GM23248 (cell line): Measurements from ENCODE around the gene ZNF330. TPM values are rescaled to one million over a fixed set of nuclear protein-coding genes. Genes with fewer than 3 reads are reported as not detected.

Source experiments
- DNase-seq: peaks from one replicate; pipeline ENCODE4 v3.0.0-alpha.2; 2015
- H2AFZ ChIP-seq: fragments of 200-600 bp; sonication (generic); 2 replicates; pipeline ENCODE4 v1.6.1; 2016; ENCODE audit warnings: antibody characterized with exemption
- H3F3A ChIP-seq: fragments of 200-600 bp; sonication (generic); 2 replicates; pipeline ENCODE4 v1.6.1; 2016; ENCODE audit warnings: mild to moderate bottlenecking, antibody characterized with exemption, mixed run types; ENCODE audit not compliant: insufficient read depth
- H3K27ac ChIP-seq: fragments of 200-600 bp; sonication (generic); 2 replicates; pipeline ENCODE4 v1.5.1; 2016; ENCODE audit warnings: mild to moderate bottlenecking
- H3K27me3 ChIP-seq: fragments of 200-600 bp; sonication (generic); replicated peaks from 2 replicates; pipeline ENCODE4 v1.6.1; 2016; ENCODE audit warnings: mild to moderate bottlenecking; ENCODE audit not compliant: insufficient read depth
- H3K36me3 ChIP-seq: fragments of 200-600 bp; sonication (generic); 2 replicates; pipeline ENCODE4 v1.6.1; 2016; ENCODE audit warnings: low read depth, mild to moderate bottlenecking
- H3K4me1 ChIP-seq: fragments of 200-600 bp; sonication (generic); 2 replicates; pipeline ENCODE4 v1.6.1; 2016; ENCODE audit warnings: mild to moderate bottlenecking; ENCODE audit not compliant: insufficient read depth
- H3K4me2 ChIP-seq: fragments of 200-600 bp; sonication (generic); one replicate; pipeline ENCODE4 v1.6.1; 2016; ENCODE audit warnings: mild to moderate bottlenecking; ENCODE audit not compliant: unreplicated experiment
- H3K4me3 ChIP-seq: fragments of 200-600 bp; sonication (generic); 2 replicates; pipeline ENCODE4 v1.5.1; 2016; ENCODE audit warnings: mild to moderate bottlenecking
- H3K79me2 ChIP-seq: fragments of 200-600 bp; sonication (generic); 2 replicates; pipeline ENCODE4 v1.6.1; 2016; ENCODE audit warnings: mild to moderate bottlenecking; ENCODE audit not compliant: insufficient read depth
- H3K9ac ChIP-seq: fragments of 200-600 bp; sonication (generic); 2 replicates; pipeline ENCODE4 v1.6.1; 2016; ENCODE audit warnings: mild to moderate bottlenecking
- H3K9me2 ChIP-seq: fragments of 200-600 bp; sonication (generic); 2 replicates; pipeline ENCODE4 v1.6.1; 2016; ENCODE audit warnings: mixed run types, mild to moderate bottlenecking, moderate library complexity; ENCODE audit not compliant: insufficient read depth
- H3K9me3 ChIP-seq: fragments of 200-600 bp; sonication (generic); one replicate; pipeline ENCODE4 v1.6.1; 2017; ENCODE audit warnings: low read depth
- H4K20me1 ChIP-seq: fragments of 200-600 bp; sonication (generic); 2 replicates; pipeline ENCODE4 v1.6.0; 2016; ENCODE audit not compliant: insufficient read depth
- EZH2 ChIP-seq: fragments of 200-600 bp; sonication (generic); IDR thresholded peaks from 2 replicates; pipeline ENCODE4 v1.6.1; 2018; ENCODE audit warnings: antibody characterized with exemption, mild to moderate bottlenecking; ENCODE audit not compliant: insufficient read depth, poor library complexity, severe bottlenecking
- EZH2phosphoT487 ChIP-seq: fragments of 200-600 bp; sonication (generic); IDR thresholded peaks from 2 replicates; pipeline ENCODE4 v1.6.1; 2018; ENCODE audit warnings: antibody characterized with exemption, moderate library complexity, mild to moderate bottlenecking, low read depth; ENCODE audit not compliant: insufficient read depth
- WGBS, 2 experiments: methylation state at CpG; one replicate each; pipeline ENCODE4 v1.1.6; 2015 to 2017; ENCODE audit warnings: low lambda C conversion rate in 2 of 2, low coverage in 1 of 2; ENCODE audit errors: missing lambda C conversion rate in 2 of 2; 5-methylcytosine and 5-hydroxymethylcytosine counted together
- in situ Hi-C: fragments of 300-500 bp; cut with MboI; formaldehyde crosslinking; loops from 2 replicates; pipeline ENCODE4 v1.15.0; 2020
- polyA plus RNA-seq: library from polyadenylated mRNA; unstranded; fragments of >200 nt; fragmentation: Nextera tagmentation; extraction: Ambion mirVana; gene quantifications from 2 replicates; pipeline ENCODE4 v1.2.1, GENCODE V29; 2016
- total RNA-seq: library from RNA; depleted of rRNA; stranded (reverse); fragments of >200 nt; shearing (Covaris generic); gene quantifications from 2 replicates; pipeline ENCODE4 v1.2.3, GENCODE V29; 2014

ZNF330 gene
- total and polyA plus RNA-seq, 2 experiments from 2014 or later, result 28.9 to 36.1 TPM

DNA sequence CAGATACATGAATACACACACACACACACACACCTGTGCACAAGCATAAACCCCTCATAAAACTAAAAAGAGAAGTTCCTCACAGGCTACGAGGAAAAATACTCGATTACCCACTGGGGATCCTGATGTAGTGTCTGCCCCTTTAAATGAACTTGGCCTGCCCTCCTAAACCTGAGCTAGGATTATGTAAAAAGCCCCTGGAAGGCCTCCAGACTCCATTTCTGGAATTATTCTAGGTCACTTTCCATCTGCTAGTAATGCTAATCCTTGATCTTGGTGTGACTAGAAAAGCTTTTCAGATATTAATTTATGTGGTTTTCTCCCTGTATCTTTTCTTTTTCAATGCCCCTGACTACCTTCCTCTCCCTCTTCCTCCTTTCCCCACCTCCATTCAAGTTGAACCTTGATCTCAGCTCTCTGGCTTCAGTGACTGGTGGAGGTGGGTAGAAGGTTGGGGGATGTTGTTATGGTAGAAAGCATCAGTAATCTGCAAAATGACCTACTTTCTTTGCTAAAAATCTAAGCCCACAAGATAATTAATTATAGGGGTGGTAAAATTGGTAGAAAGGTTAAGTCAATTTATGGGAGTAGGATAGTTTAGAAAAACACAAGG, 25.5 kb upstream of the ZNF330 start:
- no peaks in the 10 kb centered on the region; the same call in 1 of the 2 replicates for H3K27me3 ChIP-seq
- no peaks in the 10 kb centered on the region for H3K79me2 ChIP-seq
- no peak overlapping the region for H3K27ac ChIP-seq
- DNase-seq, result no peak
- H3K9me3 ChIP-seq, result no peaks in the 10 kb centered on the region
- H3K9ac ChIP-seq, result no peak overlapping the region
- no peak overlapping the region for H2AFZ ChIP-seq
- WGBS, 2 experiments, result 21 to 26% methylated on average over 2 of the region's 2 CpGs
- no peak overlapping the region for H3K4me2 ChIP-seq
- TF ChIP-seq EZH2phosphoT487, result no peak
- no peak for TF ChIP-seq EZH2
- in situ Hi-C loops, result no loop called here
- H3K4me3 ChIP-seq, result no peak overlapping the region
- no peaks in the 10 kb centered on the region for H3K36me3 ChIP-seq
- H3F3A ChIP-seq, result no peaks in the 10 kb centered on the region
- no peaks in the 10 kb centered on the region for H3K4me1 ChIP-seq
- H3K9me2 ChIP-seq, result no peaks in the 10 kb centered on the region
- H4K20me1 ChIP-seq, result no peaks in the 10 kb centered on the region

DNA sequence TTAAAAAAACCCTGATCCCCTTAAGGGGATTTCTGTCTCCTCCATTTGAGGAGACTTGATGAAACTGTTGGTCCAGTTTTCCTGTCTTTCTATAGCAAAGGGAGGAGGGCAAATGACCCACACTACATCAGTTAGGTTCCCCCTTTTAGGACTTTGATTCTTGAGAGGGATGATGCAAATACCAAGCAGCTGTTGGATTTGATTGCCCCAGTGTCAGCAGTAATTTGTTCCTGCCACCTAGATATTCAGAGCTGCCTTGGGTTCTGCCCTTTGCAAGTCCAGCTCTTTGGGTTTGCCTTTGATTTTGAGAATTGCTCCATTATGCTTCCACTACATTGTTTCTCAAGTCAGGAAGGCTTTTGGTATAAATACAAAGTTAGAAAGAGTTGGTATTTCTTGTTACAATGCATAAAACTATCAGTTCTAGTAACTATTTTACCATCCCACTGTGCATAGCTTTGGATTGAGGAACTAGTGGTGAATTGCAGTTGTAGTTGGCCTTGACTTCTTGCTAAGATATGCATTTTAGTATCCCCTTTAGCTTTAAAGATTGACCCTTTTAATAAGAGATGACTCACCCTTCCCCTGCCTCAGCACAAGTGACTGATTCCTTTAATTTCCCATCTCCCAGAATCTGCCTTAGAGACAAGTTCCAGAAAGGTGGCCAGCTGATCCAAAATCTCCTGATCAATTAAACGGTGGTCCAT, 24.3 kb upstream of the ZNF330 start:
- no peak for DNase-seq
- H3K27ac ChIP-seq, result no peak overlapping the region
- H4K20me1 ChIP-seq, result no peaks in the 10 kb centered on the region
- no peaks in the 10 kb centered on the region for H3K79me2 ChIP-seq
- no peak overlapping the region for H2AFZ ChIP-seq
- H3K36me3 ChIP-seq, result no peaks in the 10 kb centered on the region
- WGBS, 2 experiments, result 4 to 31% methylated on average over 1 of the region's 1 CpG
- H3K27me3 ChIP-seq, result no peaks in the 10 kb centered on the region; the same call in 1 of the 2 replicates
- H3K4me2 ChIP-seq, result no peak overlapping the region
- H3F3A ChIP-seq, result no peaks in the 10 kb centered on the region
- in situ Hi-C loops, result no loop called here
- H3K4me3 ChIP-seq, result no peak overlapping the region
- H3K9me3 ChIP-seq, result no peaks in the 10 kb centered on the region
- H3K9me2 ChIP-seq, result no peaks in the 10 kb centered on the region
- H3K4me1 ChIP-seq, result no peaks in the 10 kb centered on the region
- no peak overlapping the region for H3K9ac ChIP-seq
- no peak for TF ChIP-seq EZH2
- TF ChIP-seq EZH2phosphoT487, result no peak

DNA sequence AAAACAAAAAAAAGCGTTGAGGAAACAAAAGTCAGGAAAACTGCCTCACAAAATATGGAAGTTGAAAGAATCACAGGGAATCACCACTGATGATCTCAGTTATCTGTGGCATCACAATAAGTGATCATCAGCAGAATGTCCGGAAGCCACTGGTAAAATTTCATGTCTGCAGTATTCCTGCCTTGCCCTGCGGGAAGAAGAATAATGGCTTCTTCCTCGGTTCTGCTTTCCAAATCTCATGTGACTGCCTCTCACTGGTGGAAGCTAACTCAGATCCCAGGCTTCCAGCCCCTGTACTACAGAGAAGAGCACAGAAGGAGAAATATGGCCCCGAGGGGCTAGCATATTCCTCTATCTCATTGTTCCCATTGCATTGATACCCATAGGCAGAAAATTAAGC, 12.7 kb upstream of the ZNF330 start:
- no peaks in the 10 kb centered on the region for H3K9me2 ChIP-seq
- in situ Hi-C loops, result no loop called here
- no peak for DNase-seq
- H3K4me2 ChIP-seq, result no peak overlapping the region
- no peak overlapping the region for H2AFZ ChIP-seq
- H3K27ac ChIP-seq, result no peak overlapping the region
- no peaks in the 10 kb centered on the region for H3F3A ChIP-seq
- H3K4me1 ChIP-seq, result no peaks in the 10 kb centered on the region
- no peak overlapping the region for H3K9ac ChIP-seq
- no peak overlapping the region for H3K4me3 ChIP-seq
- H3K36me3 ChIP-seq, result no peaks in the 10 kb centered on the region
- H3K27me3 ChIP-seq, result peaks cover 8% of the 10 kb centered on the region
- no peaks in the 10 kb centered on the region for H4K20me1 ChIP-seq
- H3K9me3 ChIP-seq, result no peaks in the 10 kb centered on the region
- TF ChIP-seq EZH2, result no peak
- TF ChIP-seq EZH2phosphoT487, result no peak
- 54 to 66% methylated on average over 5 of the region's 5 CpGs for WGBS, 2 experiments
- no peaks in the 10 kb centered on the region for H3K79me2 ChIP-seq

DNA sequence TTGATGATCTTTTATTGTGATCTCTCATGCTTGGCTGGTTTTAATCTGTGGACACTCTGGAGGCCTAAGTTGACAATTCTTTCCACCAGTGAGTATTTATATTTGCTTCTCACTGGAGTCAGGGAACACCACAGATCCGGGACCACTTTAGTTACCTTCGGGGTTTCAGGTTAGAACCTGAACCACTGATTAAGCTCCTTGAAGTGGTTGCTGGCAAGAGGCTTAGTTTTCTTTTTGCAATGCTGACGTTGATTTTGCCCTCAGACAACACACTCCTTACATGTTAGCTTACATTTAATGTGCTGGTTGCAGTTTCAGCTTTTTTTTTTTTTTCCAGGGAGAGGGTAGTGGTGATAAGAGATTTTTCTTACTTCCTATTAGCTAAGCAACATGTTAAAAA, 10.5 kb upstream of the ZNF330 start:
- no peak overlapping the region for H3K4me2 ChIP-seq
- no peaks in the 10 kb centered on the region for H3K9me2 ChIP-seq
- in situ Hi-C loops, result no loop called here
- no peak for TF ChIP-seq EZH2
- no peak for TF ChIP-seq EZH2phosphoT487
- DNase-seq, result no peak
- H4K20me1 ChIP-seq, result no peaks in the 10 kb centered on the region
- peaks cover 8% of the 10 kb centered on the region for H3K27me3 ChIP-seq
- H3K4me1 ChIP-seq, result no peaks in the 10 kb centered on the region
- no peaks in the 10 kb centered on the region for H3K36me3 ChIP-seq
- H3K79me2 ChIP-seq, result no peaks in the 10 kb centered on the region
- no peak overlapping the region for H3K9ac ChIP-seq
- no peak overlapping the region for H2AFZ ChIP-seq
- H3K27ac ChIP-seq, result no peak overlapping the region
- no peak overlapping the region for H3K4me3 ChIP-seq
- WGBS, 2 experiments, result 49 to 64% methylated on average over 3 of the region's 3 CpGs
- H3K9me3 ChIP-seq, result no peaks in the 10 kb centered on the region
- H3F3A ChIP-seq, result no peaks in the 10 kb centered on the region

DNA sequence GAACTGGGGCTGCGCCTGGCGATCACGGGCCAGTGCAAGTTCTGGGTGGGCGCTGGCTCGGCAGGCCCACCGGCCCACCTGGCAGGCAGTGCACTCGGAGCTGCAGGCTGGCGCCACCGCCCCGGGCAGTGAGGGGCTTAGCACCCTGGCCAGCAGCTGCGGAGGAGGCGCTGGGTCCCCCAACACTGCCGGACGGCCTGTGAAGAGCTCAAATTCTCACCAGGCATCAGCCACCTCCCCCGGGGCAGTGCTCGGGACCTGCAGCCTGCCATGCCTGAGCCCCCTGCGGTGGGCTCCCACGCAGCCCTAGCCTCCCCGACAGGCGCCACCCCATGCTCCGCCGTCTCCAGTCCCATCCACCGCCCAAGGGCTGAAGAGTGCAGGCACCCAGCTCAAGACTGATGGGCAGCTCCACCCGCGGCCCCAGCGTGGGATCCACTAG, 7.1 kb upstream of the ZNF330 start:
- Histone ChIP-seq H3K36me3 (no peaks in the 10 kb centered on the region), H3K27me3 (no peaks in the 10 kb centered on the region), H3K4me1 (no peaks in the 10 kb centered on the region), H3F3A (no peaks in the 10 kb centered on the region), H3K79me2 (no peaks in the 10 kb centered on the region), H4K20me1 (no peaks in the 10 kb centered on the region), H3K4me2 (no peak overlapping the region), H3K4me3 (no peak overlapping the region), H2AFZ (no peak overlapping the region), H3K27ac (no peak overlapping the region), H3K9me2 (no peaks in the 10 kb centered on the region), H3K9me3 (no peaks in the 10 kb centered on the region), H3K9ac (no peak overlapping the region)
- WGBS, 2 experiments, result 74 to 81% methylated on average over 18 to 24 of the region's 26 CpGs
- TF ChIP-seq EZH2, result no peak
- DNase-seq, result no peak
- in situ Hi-C loops, result no loop called here
